Measurements from ENCODE around the gene PSMA2.

GRCh38 chr7:42950417-42950816 is 18.4 kb upstream of the PSMA2 start:
- TF ChIP-seq CTCF (optimal IDR thresholded peaks at IDR 0.05 in 1 of 3, IDR thresholded peaks at IDR 0.05 in 1 of 3, conservative IDR thresholded peaks at IDR 0.05 in 1 of 3; ENCODE audit: extremely low read depth in 1 of 3, insufficient read depth in 2 of 3, low read length in 3 of 3) (no peak), EZH2 (IDR thresholded peaks at IDR 0.05; ENCODE audit: low read length) (no peak)
